ENCODE results near the gene IPO5. TPM values are rescaled to one million over a fixed set of nuclear protein-coding genes. Genes with fewer than 3 reads are reported as not detected.

IPO5 gene
- total and polyA plus RNA-seq, 10 donors = 17.8 to 97.7 (median 72.5) TPM

- peak; percentile 97 for DNase-seq
- Histone ChIP-seq H3K9me3 (no peaks in the 10 kb centered on the region), H3K27ac (peak overlapping the region; percentile 87 to 96 (median 94)), H3K4me1 (peaks cover 11 to 44% (median 34%) of the 10 kb centered on the region in 6 donors), H3K36me3 (no peaks in the 10 kb centered on the region), H3K4me3 (peak overlapping the region; percentile 68 to 93 (median 80)), H3K27me3 (replicated peaks in 1 of 7) (no peaks in the 10 kb centered on the region)
- intact Hi-C loops (cut with DNase I; ENCODE audit: low total_unique reads) = no loop called here
- TF ChIP-seq POLR2AphosphoS5 (IDR thresholded peaks at IDR 0.05) (peak; percentile 85 to 90 (median 89)), POLR2A (IDR thresholded peaks at IDR 0.05) (peak in 2 of 3 donors; percentile 56 to 65), CTCF (IDR thresholded peaks at IDR 0.05 in 8 of 11, conservative IDR thresholded peaks at IDR 0.05 in 3 of 11) (peak in 2 of 11 experiments; percentile 6 to 20)
- 0 to 1% (median 1%) methylated on average over 11 to 84 of the region's 84 CpGs for WGBS, 5 donors
Measured at GRCh38 chr13:97975848-97976609, 22.6 kb downstream of the IPO5 start.

- H3K27ac ChIP-seq = peak overlapping the region; percentile 44 to 96 (median 94)
- H3K36me3 ChIP-seq = peaks cover 0 to under 1% (median 0%) of the 10 kb centered on the region in 6 donors
- WGBS, 5 donors = 0 to 1% (median 0%) methylated on average over 10 to 79 of the region's 79 CpGs
- H3K4me1 ChIP-seq = peaks cover 13 to 53% (median 38%) of the 10 kb centered on the region in 6 donors
- H3K9me3 ChIP-seq = no peaks in the 10 kb centered on the region
- H3K27me3 ChIP-seq (replicated peaks in 1 of 7) = no peaks in the 10 kb centered on the region
- peak overlapping the region; percentile 56 to 93 (median 80) for H3K4me3 ChIP-seq
- intact Hi-C loops (cut with DNase I; ENCODE audit: low total_unique reads) = no loop called here
- TF ChIP-seq POLR2AphosphoS5 (IDR thresholded peaks at IDR 0.05) (no peak), POLR2A (IDR thresholded peaks at IDR 0.05) (no peak), CTCF (IDR thresholded peaks at IDR 0.05 in 8 of 11, conservative IDR thresholded peaks at IDR 0.05 in 3 of 11) (no peak)
- DNase-seq = peak; percentile 90
Measured at GRCh38 chr13:97976610-97977521, 23.4 kb downstream of the IPO5 start.

DNA sequence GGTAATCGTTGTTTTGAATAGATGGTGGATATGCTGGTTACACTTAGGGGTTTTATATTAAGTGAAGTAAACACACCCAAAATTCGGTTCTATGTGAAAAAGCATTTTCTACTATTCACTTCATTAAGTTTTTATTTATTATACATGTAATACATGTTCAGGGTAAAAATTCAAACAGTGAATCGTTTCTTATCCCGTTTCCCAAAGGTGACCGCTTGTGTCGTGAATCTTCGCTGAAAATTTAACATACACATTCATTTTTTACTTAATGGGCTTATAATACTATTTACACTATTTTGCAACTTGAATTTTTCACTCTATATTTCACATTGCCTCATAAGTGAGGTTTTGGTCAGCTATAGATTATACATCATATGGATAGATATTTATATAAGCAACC, 24.5 kb downstream of the IPO5 start:
- Histone ChIP-seq H3K4me1 (peaks cover 13 to 57% (median 38%) of the 10 kb centered on the region in 6 donors), H3K27ac (no peak overlapping the region), H3K36me3 (peaks cover 0 to 12% (median 4%) of the 10 kb centered on the region in 6 donors), H3K4me3 (peak overlapping the region in 4 of 8 donors; percentile 68 to 93 (median 85)), H3K27me3 (replicated peaks in 1 of 7) (no peaks in the 10 kb centered on the region), H3K9me3 (no peaks in the 10 kb centered on the region)
- DNase-seq = no peak
- WGBS, 5 donors = 68 to 77% (median 75%) methylated on average over 7 of the region's 7 CpGs
- TF ChIP-seq POLR2AphosphoS5 (IDR thresholded peaks at IDR 0.05) (no peak), CTCF (IDR thresholded peaks at IDR 0.05 in 8 of 11, conservative IDR thresholded peaks at IDR 0.05 in 3 of 11) (no peak), POLR2A (IDR thresholded peaks at IDR 0.05) (no peak)
- intact Hi-C loops (cut with DNase I; ENCODE audit: low total_unique reads) = no loop called here
